ENCODE data around the gene KRT12. TPM values are rescaled to one million over a fixed set of nuclear protein-coding genes. Genes with fewer than 3 reads are reported as not detected.

Gene KRT12
- total RNA-seq (not detected), polyA plus RNA-seq (not detected)

DNA sequence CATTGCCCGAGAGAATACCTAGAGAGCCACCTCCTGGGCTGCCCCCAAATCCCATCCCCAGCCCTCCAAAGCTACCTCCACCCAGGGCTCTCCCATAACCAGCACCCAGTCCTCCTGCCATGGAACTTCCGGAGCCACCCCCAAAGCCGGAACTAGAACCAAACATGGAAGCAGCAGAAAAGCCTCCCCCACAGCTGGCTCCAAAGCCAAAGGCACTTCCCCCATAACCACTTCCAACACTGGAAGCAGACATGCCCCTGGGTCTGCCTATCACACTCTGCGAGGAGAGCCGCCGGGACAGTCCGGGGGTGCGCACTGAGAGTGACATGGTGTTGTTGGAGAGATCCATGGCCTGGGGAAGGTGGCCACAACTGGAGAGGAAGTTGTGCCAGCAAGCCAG, at the start of gene KRT12:
KRT12 (minus strand) TSS at position 386 of the 400 bp plus-strand sequence; CDS start at position 349, 37 bp downstream.
- no peaks in the 10 kb centered on the region for H3K9me3 ChIP-seq
- 76 to 88% methylated on average over 8 of the region's 8 CpGs for WGBS, 2 donors
- no peaks in the 10 kb centered on the region for H3K36me3 ChIP-seq
- H3K4me3 ChIP-seq, result no peak within 1 kb of the TSS
- no peak for DNase-seq
- H3K27me3 ChIP-seq, result no peaks in the 10 kb centered on the region
- no peak for FAIRE-seq
- H3K4me1 ChIP-seq, result no peaks in the 10 kb centered on the region
- H3K27ac ChIP-seq, result no peak within 1 kb of the TSS
- no peak for ATAC-seq
- TF ChIP-seq, protein P1, sequence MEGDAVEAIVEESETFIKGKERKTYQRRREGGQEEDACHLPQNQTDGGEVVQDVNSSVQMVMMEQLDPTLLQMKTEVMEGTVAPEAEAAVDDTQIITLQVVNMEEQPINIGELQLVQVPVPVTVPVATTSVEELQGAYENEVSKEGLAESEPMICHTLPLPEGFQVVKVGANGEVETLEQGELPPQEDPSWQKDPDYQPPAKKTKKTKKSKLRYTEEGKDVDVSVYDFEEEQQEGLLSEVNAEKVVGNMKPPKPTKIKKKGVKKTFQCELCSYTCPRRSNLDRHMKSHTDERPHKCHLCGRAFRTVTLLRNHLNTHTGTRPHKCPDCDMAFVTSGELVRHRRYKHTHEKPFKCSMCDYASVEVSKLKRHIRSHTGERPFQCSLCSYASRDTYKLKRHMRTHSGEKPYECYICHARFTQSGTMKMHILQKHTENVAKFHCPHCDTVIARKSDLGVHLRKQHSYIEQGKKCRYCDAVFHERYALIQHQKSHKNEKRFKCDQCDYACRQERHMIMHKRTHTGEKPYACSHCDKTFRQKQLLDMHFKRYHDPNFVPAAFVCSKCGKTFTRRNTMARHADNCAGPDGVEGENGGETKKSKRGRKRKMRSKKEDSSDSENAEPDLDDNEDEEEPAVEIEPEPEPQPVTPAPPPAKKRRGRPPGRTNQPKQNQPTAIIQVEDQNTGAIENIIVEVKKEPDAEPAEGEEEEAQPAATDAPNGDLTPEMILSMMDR (IDR thresholded peaks at IDR 0.05), result no peak
- intact Hi-C loops (cut with DNase I), result no loop called here

DNA sequence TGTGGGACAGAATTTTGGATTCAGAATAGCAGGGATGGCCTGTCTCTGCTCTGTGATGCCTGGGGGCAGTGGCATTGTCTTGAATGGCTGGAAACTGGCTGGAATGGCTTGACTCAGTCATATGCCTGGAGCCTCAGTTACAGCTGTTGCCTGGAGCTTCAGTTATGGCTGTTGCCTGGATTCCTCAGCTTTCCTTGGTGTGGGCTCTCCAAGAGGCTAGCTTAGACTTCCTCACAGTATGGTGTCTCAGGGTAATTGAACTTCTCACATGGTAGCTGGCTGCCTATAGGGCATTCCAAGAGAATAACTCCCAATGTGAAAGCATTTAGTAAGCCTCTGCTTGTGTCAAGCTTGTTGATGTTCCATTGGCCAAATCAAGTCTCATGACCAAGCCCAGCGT, 49.3 kb upstream of the KRT12 start:
- Histone ChIP-seq H3K27ac (peak overlapping the region in 2 of 4 donors; percentile 49 to 73), H3K4me3 (no peak overlapping the region), H3K4me1 (peaks cover 0 to 5% (median 0%) of the 10 kb centered on the region in 3 donors), H3K9me3 (no peaks in the 10 kb centered on the region), H3K27me3 (no peaks in the 10 kb centered on the region), H3K36me3 (no peaks in the 10 kb centered on the region)
- no peak for ATAC-seq
- TF ChIP-seq, protein P1 (IDR thresholded peaks at IDR 0.05), result no peak
- 44 to 51% methylated on average over 1 of the region's 1 CpG for WGBS, 2 donors
- no peak for FAIRE-seq
- no peak for DNase-seq
- intact Hi-C loops (cut with DNase I), result no loop called here

DNA sequence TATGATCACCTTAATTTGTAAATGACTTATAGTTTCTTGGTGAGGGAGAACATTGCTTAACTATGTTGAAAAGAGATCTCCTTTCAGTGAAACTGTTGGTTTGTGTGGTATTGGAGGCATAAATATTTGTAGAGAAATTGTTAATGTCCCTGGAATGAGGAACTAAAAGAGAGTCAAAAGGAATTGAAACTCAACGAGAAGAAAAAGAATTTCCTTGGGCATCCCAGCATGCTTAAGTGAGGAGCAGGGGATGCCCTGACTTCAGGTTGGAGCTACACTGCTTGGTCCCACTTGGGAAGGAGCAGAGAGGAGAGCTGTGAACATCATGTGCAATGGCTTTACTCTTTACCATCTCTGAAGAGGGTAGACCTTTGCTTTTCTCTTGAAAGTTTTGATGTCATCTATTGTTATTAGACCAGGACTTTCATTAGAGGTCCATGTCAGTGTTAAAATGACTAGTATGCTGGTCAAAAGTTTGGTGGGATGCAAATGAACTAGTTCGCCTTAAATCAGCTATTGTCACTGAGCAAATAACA, 48.8 kb upstream of the KRT12 start:
- FAIRE-seq (no peak), ATAC-seq (peak in 2 of 4 donors; percentile 47 to 74), DNase-seq (no peak)
- Histone ChIP-seq H3K27me3 (no peaks in the 10 kb centered on the region), H3K4me3 (no peak overlapping the region), H3K9me3 (no peaks in the 10 kb centered on the region), H3K4me1 (peaks cover 0 to 5% (median 0%) of the 10 kb centered on the region in 3 donors), H3K27ac (peak overlapping the region in 2 of 4 donors; percentile 49 to 73), H3K36me3 (no peaks in the 10 kb centered on the region)
- WGBS, 2 donors, result 49 to 54% methylated on average over 2 of the region's 2 CpGs
- intact Hi-C loops (cut with DNase I), result no loop called here
- TF ChIP-seq, protein P1 (IDR thresholded peaks at IDR 0.05), result no peak

DNA sequence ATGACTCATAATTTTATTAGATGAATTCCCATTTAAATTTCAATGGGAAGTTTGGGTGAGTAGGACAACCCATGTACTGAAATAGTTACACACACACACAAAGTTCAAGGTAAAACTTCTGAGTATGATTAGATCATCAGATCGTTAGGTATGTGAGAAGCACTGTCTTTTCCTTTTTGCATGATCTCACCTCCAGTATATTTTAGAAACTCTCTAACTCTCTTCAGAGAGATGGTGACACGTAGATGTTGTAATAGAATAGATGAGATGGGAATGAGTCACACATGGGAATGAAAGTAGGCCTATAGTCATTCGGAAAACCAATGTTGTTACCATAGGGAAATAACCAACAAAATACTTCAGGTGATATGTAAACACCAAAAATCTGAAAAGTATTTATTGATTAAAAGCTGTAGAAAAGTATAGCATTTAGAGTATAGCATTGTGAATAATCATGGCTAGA, 48.2 kb upstream of the KRT12 start:
- peak overlapping the region in 2 of 4 donors; percentile 49 to 73 for H3K27ac ChIP-seq
- intact Hi-C loops (cut with DNase I), result no loop called here
- no peaks in the 10 kb centered on the region for H3K36me3 ChIP-seq
- H3K27me3 ChIP-seq, result no peaks in the 10 kb centered on the region
- FAIRE-seq (no peak), ATAC-seq (peak in 3 of 4 donors; percentile 51 to 86 (median 83)), DNase-seq (no peak)
- WGBS, 2 donors, result 38 to 64% methylated on average over 3 of the region's 3 CpGs
- H3K4me1 ChIP-seq, result peaks cover 0 to 5% (median 0%) of the 10 kb centered on the region in 3 donors
- no peak overlapping the region for H3K4me3 ChIP-seq
- no peaks in the 10 kb centered on the region for H3K9me3 ChIP-seq
- TF ChIP-seq, protein P1 (IDR thresholded peaks at IDR 0.05), result no peak
